Neural cell (in vitro differentiated cells): ENCODE measurements around the gene DUOXA1.

Source experiments
- CTCF ChIP-seq: fragments of 450-650 bp; IDR thresholded peaks from 2 replicates; pipeline ENCODE4 v1.5.1; 2014; ENCODE audit warnings: antibody characterized with exemption, mild to moderate bottlenecking, moderate library complexity; ENCODE audit not compliant: poor library complexity, severe bottlenecking
- EP300 ChIP-seq: fragments of 450-650 bp; conservative IDR thresholded peaks from 2 replicates; pipeline ENCODE4 v1.6.1; 2014; ENCODE audit warnings: antibody characterized with exemption, mild to moderate bottlenecking, moderate library complexity; ENCODE audit not compliant: poor library complexity, severe bottlenecking
- EZH2 ChIP-seq: fragments of 200-600, 300-800 bp; shearing (Covaris generic), sonication (generic); IDR thresholded peaks from 2 replicates; pipeline ENCODE4 v1.6.1; 2014; ENCODE audit warnings: antibody characterized with exemption, low read length, borderline replicate concordance, mild to moderate bottlenecking; ENCODE audit not compliant: insufficient read depth, poor library complexity, severe bottlenecking
- MXI1 ChIP-seq: fragments of 450-650 bp; conservative IDR thresholded peaks from 2 replicates; pipeline ENCODE4 v1.6.1; 2014; ENCODE audit warnings: antibody characterized with exemption, mild to moderate bottlenecking; ENCODE audit not compliant: poor library complexity, severe bottlenecking
- POLR2AphosphoS5 ChIP-seq: IDR thresholded peaks from 2 replicates; pipeline ENCODE4 v1.6.1; 2012
- REST ChIP-seq: IDR thresholded peaks from 2 replicates; pipeline ENCODE4 v1.6.1; 2012; ENCODE audit warnings: borderline replicate concordance
- SMC3 ChIP-seq: fragments of 450-650 bp; conservative IDR thresholded peaks from 2 replicates; pipeline ENCODE4 v1.6.1; 2014; ENCODE audit warnings: antibody characterized with exemption, mild to moderate bottlenecking, moderate library complexity; ENCODE audit not compliant: poor library complexity

DNA sequence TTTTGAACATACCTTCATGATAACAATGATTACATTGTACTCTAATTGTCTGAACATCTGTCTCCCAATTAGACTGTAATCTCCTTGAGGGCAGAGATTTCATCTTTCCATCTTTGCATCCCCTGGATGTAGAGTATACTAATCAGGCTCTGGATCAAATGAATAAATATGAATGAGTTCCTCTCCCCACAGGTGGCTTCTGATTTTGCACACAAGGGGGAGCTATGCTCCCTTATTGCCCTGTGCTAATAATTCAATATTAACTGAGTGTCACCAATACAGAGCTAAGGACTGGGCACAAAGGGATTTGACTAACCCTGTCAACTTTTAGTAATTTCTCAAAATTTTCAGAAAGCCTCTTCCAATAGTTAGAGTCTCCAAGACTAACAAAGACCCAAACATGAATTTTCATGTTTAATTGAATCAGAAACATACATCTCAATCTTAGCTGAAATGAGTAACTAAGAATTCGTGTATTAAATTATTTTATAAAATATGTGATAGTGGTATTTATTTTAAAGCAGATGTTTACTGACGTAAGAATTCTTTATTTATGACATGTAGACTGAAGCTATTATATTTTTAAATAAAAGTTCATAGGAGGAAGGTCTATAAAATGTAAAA, 3.0 kb downstream of the DUOXA1 start:
- TF ChIP-seq CTCF, result no peak
- TF ChIP-seq POLR2AphosphoS5, result no peak
- TF ChIP-seq MXI1, result no peak
- no peak for TF ChIP-seq EP300
- TF ChIP-seq REST, result no peak
- TF ChIP-seq EZH2, result no peak
- no peak for TF ChIP-seq SMC3
